Panc1 (cell line): ENCODE results near the gene NOS1. TPM values are rescaled to one million over a fixed set of nuclear protein-coding genes. Genes with fewer than 3 reads are reported as not detected.

Source experiments
- ATAC-seq: fragments of 200-7000 bp; cut with Tn5 transposase; 2 replicates; pipeline ENCODE4 v1.9.1; 2020; ENCODE audit warnings: mild to moderate bottlenecking, moderate library complexity
- BruUV-seq: library from RNA; stranded (reverse); fragments of 400-500 nt; replicated peaks from 2 replicates; lab custom pipeline; 2021; lab: Mats Ljungman, UMichigan
- CTCF ChIA-PET: fragments of 300-600 bp; sonication (Branson Sonifier 250); formaldehyde crosslinking; loops from one replicate; lab custom pipeline; 2022; ENCODE audit warnings: antibody characterized with exemption; lab: Charles Lee
- POLR2A ChIA-PET: fragments of 300-600 bp; sonication (Branson Sonifier 250); formaldehyde crosslinking; loops from one replicate; lab custom pipeline; 2022; ENCODE audit warnings: antibody characterized with exemption; lab: Charles Lee
- DNase-seq: peaks from one replicate; pipeline ENCODE4 v3.0.0-alpha.2; 2010; ENCODE audit warnings: low read depth, low spot score
- H3K27ac ChIP-seq: 2 replicates; pipeline ENCODE4 v1.5.1; 2011; ENCODE audit warnings: mild to moderate bottlenecking, low read length, inconsistent platforms
- H3K27me3 ChIP-seq: fragments of 200-500 bp; sonication (Bioruptor generic); 2 replicates; pipeline ENCODE4 v1.6.0; 2014; ENCODE audit warnings: low read length, inconsistent platforms; ENCODE audit not compliant: control insufficient read depth, insufficient read depth
- H3K36me3 ChIP-seq: fragments of 200-500 bp; sonication (Bioruptor generic); 2 replicates; pipeline ENCODE4 v1.5.1; 2014; ENCODE audit warnings: inconsistent platforms, mild to moderate bottlenecking, low read length, moderate library complexity; ENCODE audit not compliant: control insufficient read depth, insufficient read depth
- H3K4me1 ChIP-seq: 2 replicates; pipeline ENCODE4 v1.5.1; 2011; ENCODE audit warnings: inconsistent platforms, mild to moderate bottlenecking, low read length, moderate library complexity; ENCODE audit not compliant: control insufficient read depth, insufficient read depth
- H3K4me3 ChIP-seq, 2 experiments: 2 replicates each; pipeline ENCODE4 v1.5.1; 2011 to 2012; ENCODE audit warnings: low read depth in 2 of 2, low read length in 2 of 2, mild to moderate bottlenecking in 2 of 2, inconsistent platforms in 1 of 2, moderate library complexity in 1 of 2
- H3K9me3 ChIP-seq: fragments of 200-500 bp; sonication (Bioruptor generic); 2 replicates; pipeline ENCODE4 v1.5.1; 2014; ENCODE audit warnings: low read depth, mild to moderate bottlenecking, inconsistent platforms, low read length, moderate library complexity; ENCODE audit not compliant: control insufficient read depth, insufficient read depth
- CTCF ChIP-seq: fragments of 450-650 bp; IDR thresholded peaks from 2 replicates; pipeline ENCODE4 v1.5.1; 2017; ENCODE audit warnings: mild to moderate bottlenecking
- POLR2AphosphoS5 ChIP-seq: IDR thresholded peaks from 2 replicates; pipeline ENCODE4 v1.6.1; 2012; ENCODE audit warnings: mild to moderate bottlenecking, low read depth, low read length, moderate library complexity
- REST ChIP-seq, 2 experiments: IDR thresholded peaks; 2 replicates each; pipeline ENCODE4 v1.6.1; 2011 to 2012; ENCODE audit warnings: low read depth in 2 of 2, control low read depth in 1 of 2, low read length in 1 of 2, mild to moderate bottlenecking in 1 of 2, moderate library complexity in 1 of 2; ENCODE audit not compliant: insufficient read depth in 1 of 2
- SIN3A ChIP-seq: IDR thresholded peaks from 2 replicates; pipeline ENCODE4 v1.6.1; 2012; ENCODE audit warnings: low read depth, mild to moderate bottlenecking, low read length, moderate library complexity, borderline replicate concordance; ENCODE audit not compliant: insufficient read depth
- TCF7L2 ChIP-seq: IDR thresholded peaks from 2 replicates; pipeline ENCODE4 v1.6.1; 2011; ENCODE audit warnings: mild to moderate bottlenecking, low read depth, low read length, inconsistent platforms
- in situ Hi-C: cut with HindIII; loops from 2 replicates; pipeline ENCODE4 v1.10.0; 2016; ENCODE audit warnings: low sequenced_read_pairs, low pct_unique_long_range_greater_than_20kb
- intact Hi-C: fragments of 100-400 bp; cut with micrococcal nuclease; formaldehyde crosslinking; loops from one replicate; pipeline ENCODE4 v1.10.0; 2022; ENCODE audit not compliant: unreplicated experiment
- total RNA-seq: library from RNA; stranded (reverse); gene quantifications from one replicate; pipeline ENCODE4 v1.2.1, GENCODE V29; 2021; ENCODE audit not compliant: unreplicated experiment

The NOS1 gene
- total RNA-seq, 1 experiment from 2014 or later = 0.03 TPM

DNA sequence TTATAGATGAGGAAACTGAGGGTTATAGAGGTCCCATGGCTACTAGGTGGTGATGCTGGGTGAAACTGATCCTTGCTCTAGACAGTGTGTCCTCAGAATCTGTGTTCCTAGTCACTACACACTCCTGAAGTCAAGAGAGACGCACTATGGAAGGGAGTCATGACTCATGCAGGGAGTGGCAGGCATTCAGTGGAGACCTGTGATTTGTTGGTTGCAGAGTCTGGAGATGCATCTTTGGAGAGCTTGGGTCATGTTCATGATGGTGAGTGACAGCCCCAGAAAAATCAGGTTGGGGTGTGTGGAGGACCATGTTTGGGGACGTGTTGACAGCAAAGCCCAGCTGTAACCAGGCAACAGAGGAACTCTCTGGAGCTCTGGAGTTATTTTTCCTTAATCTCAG is 133.2 kb downstream of the NOS1 start:
- intact Hi-C loops = no loop called here
- no peak for DNase-seq
- no peak for ATAC-seq

GRCh38 chr12:117227000-117227653 is 134.3 kb downstream of the NOS1 start:
- Histone ChIP-seq H3K9me3 (no peaks in the 10 kb centered on the region), H3K4me1 (no peaks in the 10 kb centered on the region), H3K36me3 (no peaks in the 10 kb centered on the region), H3K4me3 (no peak overlapping the region), H3K27me3 (peaks cover 17% of the 10 kb centered on the region; the same call in 1 of the 2 replicates), H3K27ac (no peak overlapping the region)
- CTCF ChIA-PET = no interaction called here
- in situ Hi-C loops (loop anchor here (25.0 kb wide), 1 partner anchor 610 kb away; no protein-coding TSS in a partner anchor), intact Hi-C loops (no loop called here)
- ATAC-seq = no peak
- BruUV-seq = no TSS peak
- POLR2A ChIA-PET = no interaction called here
- TF ChIP-seq REST (IDR thresholded peaks at IDR 0.05; ENCODE audit: insufficient read depth in 1 of 2, low read depth in 2 of 2, low read length in 1 of 2) (no peak), SIN3A (no peak), TCF7L2 (no peak), CTCF (no peak), POLR2AphosphoS5 (no peak)
- DNase-seq = no peak

More for the DNA sequence above, 133.2 kb downstream of the NOS1 start:
- Histone ChIP-seq H3K27me3 (peaks cover 17% of the 10 kb centered on the region; the same call in 1 of the 2 replicates), H3K36me3 (no peaks in the 10 kb centered on the region), H3K27ac (no peak overlapping the region), H3K9me3 (no peaks in the 10 kb centered on the region), H3K4me1 (no peaks in the 10 kb centered on the region), H3K4me3 (no peak overlapping the region)
- CTCF ChIA-PET = no interaction called here
- POLR2A ChIA-PET = no interaction called here
- no peak for TF ChIP-seq SIN3A
- no peak for TF ChIP-seq REST (IDR thresholded peaks at IDR 0.05; ENCODE audit: insufficient read depth in 1 of 2, low read depth in 2 of 2, low read length in 1 of 2)
- TF ChIP-seq TCF7L2 = no peak
- TF ChIP-seq POLR2AphosphoS5 = no peak
- TF ChIP-seq CTCF = no peak
- BruUV-seq = no TSS peak
- in situ Hi-C loops = loop anchor here (25.0 kb wide), 1 partner anchor 609 kb away; no protein-coding TSS in a partner anchor
